Peyer's patch (tissue), 4 donors: ENCODE data around the gene ZNF33B. TPM values are rescaled to one million over a fixed set of nuclear protein-coding genes. Genes with fewer than 3 reads are reported as not detected.

Experiments used
- DNase-seq, 3 donors: peaks; one replicate each; pipeline ENCODE4 v3.0.0-alpha.2; 2017 to 2019
- H3K27ac ChIP-seq, 4 donors: fragments of 200-600 bp; sonication (generic); one replicate each; pipeline ENCODE4 v1.5.1; 2016 to 2019
- H3K27me3 ChIP-seq, 2 donors: fragments of 200-600 bp; sonication (generic); one replicate each; pipeline ENCODE4 v1.5.1; 2019
- H3K36me3 ChIP-seq, 3 donors: fragments of 200-600 bp; sonication (generic); one replicate each; pipeline ENCODE4 v1.5.1; 2016 to 2019
- H3K4me1 ChIP-seq, 4 donors: fragments of 200-600 bp; sonication (generic); one replicate each; pipeline ENCODE4 v1.5.1; 2016 to 2019
- H3K4me3 ChIP-seq, 4 donors: fragments of 200-600 bp; sonication (generic); 1 replicate in 3 of 4; 2 replicates in 1 of 4; pipeline ENCODE4 v1.5.1; 2016 to 2019; ENCODE audit warnings: mild to moderate bottlenecking in 1 of 4
- H3K9me3 ChIP-seq, 4 donors: fragments of 200-600 bp; sonication (generic); one replicate each; pipeline ENCODE4 v1.5.1; 2016 to 2019; ENCODE audit warnings: mild to moderate bottlenecking in 1 of 4
- POLR2A ChIP-seq, 2 donors: fragments of 450-650 bp; IDR thresholded peaks; one replicate each; pipeline ENCODE4 v1.5.1; 2017; ENCODE audit warnings: antibody characterized with exemption in 2 of 2, mild to moderate bottlenecking in 2 of 2, moderate library complexity in 2 of 2
- total RNA-seq, 4 donors: library from RNA; depleted of rRNA; stranded (reverse); fragments of >200 nt; gene quantifications; one replicate each; pipeline ENCODE4 v1.1.0, GENCODE V29; 2016
- TF ChIP-seq, protein P1 (sequence below), 6 experiments: fragments of 450-650 bp in 4 of 6; fragments of 200-600 bp in 2 of 6; sonication (generic) in 1 of 6; IDR thresholded peaks; one replicate each; pipeline ENCODE4 v1.5.1; 2017 to 2019; ENCODE audit warnings: antibody characterized with exemption in 6 of 6, mild to moderate bottlenecking in 3 of 6, moderate library complexity in 1 of 6

Gene ZNF33B
- total RNA-seq, 4 donors from 2014 or later: 7.4 to 140 (median 19.0) TPM

DNA sequence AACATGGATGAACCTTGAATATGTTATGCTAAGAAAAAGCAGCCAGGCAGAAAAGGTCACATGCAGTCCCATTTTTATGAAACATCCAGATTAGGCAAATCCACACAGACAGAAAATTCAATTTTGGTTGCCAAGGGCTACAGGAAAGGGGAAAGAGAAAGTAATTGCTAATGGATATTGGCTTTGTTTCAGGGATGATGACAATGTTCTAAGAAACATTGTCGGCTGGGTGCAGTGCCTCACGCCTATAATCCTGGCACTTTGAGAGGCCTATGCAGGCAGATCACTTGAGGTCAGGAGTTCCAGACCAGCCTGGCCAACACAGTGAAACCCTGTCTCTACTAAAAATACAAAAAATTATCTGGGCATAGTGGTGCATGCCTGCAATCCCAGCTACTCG, 23.0 kb downstream of the ZNF33B start:
- TF ChIP-seq, protein P1, sequence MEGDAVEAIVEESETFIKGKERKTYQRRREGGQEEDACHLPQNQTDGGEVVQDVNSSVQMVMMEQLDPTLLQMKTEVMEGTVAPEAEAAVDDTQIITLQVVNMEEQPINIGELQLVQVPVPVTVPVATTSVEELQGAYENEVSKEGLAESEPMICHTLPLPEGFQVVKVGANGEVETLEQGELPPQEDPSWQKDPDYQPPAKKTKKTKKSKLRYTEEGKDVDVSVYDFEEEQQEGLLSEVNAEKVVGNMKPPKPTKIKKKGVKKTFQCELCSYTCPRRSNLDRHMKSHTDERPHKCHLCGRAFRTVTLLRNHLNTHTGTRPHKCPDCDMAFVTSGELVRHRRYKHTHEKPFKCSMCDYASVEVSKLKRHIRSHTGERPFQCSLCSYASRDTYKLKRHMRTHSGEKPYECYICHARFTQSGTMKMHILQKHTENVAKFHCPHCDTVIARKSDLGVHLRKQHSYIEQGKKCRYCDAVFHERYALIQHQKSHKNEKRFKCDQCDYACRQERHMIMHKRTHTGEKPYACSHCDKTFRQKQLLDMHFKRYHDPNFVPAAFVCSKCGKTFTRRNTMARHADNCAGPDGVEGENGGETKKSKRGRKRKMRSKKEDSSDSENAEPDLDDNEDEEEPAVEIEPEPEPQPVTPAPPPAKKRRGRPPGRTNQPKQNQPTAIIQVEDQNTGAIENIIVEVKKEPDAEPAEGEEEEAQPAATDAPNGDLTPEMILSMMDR (IDR thresholded peaks at IDR 0.05): no peak
- TF ChIP-seq POLR2A (IDR thresholded peaks at IDR 0.05): no peak
- Histone ChIP-seq H3K9me3 (no peaks in the 10 kb centered on the region), H3K4me3 (no peak overlapping the region), H3K36me3 (peaks cover 0 to 30% (median 0%) of the 10 kb centered on the region in 3 donors), H3K27ac (no peak overlapping the region), H3K4me1 (no peaks in the 10 kb centered on the region), H3K27me3 (no peaks in the 10 kb centered on the region)
- DNase-seq: no peak

DNA sequence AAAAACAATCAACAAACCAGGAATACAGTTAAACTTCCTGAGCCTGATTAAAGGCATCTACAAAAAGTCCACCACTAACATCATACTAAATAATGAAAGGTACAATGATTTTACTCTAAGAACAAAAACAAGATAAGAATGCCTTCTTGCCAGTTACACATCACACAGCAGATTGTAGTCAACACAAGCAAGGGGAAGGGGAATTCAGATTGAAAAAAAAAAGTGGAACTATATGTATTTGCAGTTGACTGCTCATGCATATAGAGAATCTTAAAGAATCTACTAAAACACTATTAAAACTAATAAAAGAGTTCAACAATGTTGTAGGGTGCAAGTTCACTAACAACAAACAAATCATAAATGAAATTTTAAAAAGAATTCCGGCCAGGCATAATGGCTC, 28.5 kb downstream of the ZNF33B start:
- Histone ChIP-seq H3K36me3 (peaks cover 0 to 44% (median 0%) of the 10 kb centered on the region in 3 donors), H3K27me3 (no peaks in the 10 kb centered on the region), H3K4me3 (no peak overlapping the region), H3K4me1 (no peaks in the 10 kb centered on the region), H3K27ac (no peak overlapping the region), H3K9me3 (no peaks in the 10 kb centered on the region)
- no peak for TF ChIP-seq POLR2A (IDR thresholded peaks at IDR 0.05)
- TF ChIP-seq, protein P1 (IDR thresholded peaks at IDR 0.05): no peak
- DNase-seq: no peak

DNA sequence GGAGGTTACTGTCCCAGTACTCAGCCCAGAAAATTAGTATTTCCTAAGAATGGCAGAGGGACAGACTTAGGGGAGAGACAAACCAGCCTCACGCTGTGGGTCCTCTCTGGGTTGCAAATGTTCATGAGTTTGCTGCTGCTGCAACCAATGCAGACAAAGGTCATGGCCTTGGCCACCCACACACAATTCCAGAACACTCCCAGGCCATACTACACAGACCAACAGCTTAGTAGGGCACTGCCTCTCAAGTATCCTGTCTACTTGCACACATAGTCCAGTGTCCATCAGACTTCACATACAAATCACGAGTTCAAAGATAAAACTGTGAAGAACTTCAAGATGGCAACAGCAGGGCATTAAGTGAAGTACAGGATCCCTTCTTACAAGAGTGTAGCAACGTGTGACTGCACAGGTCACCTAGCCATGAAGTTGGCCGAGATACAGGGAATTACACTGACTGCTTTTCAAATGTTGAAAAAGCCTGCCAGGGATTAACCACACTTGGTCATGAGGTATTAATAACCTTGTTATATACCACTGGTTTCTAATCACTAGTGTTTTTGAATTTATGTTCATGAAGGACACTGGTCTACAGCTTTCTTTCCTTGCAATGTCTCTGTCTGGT, 40.0 kb downstream of the ZNF33B start:
- Histone ChIP-seq H3K36me3 (peaks cover 0 to 51% (median 4%) of the 10 kb centered on the region in 3 donors), H3K4me3 (no peak overlapping the region), H3K27ac (no peak overlapping the region), H3K4me1 (no peaks in the 10 kb centered on the region), H3K27me3 (no peaks in the 10 kb centered on the region), H3K9me3 (peaks cover 0 to 19% (median 5%) of the 10 kb centered on the region in 4 donors)
- no peak for TF ChIP-seq POLR2A (IDR thresholded peaks at IDR 0.05)
- TF ChIP-seq, protein P1 (IDR thresholded peaks at IDR 0.05): no peak
- DNase-seq: no peak

DNA sequence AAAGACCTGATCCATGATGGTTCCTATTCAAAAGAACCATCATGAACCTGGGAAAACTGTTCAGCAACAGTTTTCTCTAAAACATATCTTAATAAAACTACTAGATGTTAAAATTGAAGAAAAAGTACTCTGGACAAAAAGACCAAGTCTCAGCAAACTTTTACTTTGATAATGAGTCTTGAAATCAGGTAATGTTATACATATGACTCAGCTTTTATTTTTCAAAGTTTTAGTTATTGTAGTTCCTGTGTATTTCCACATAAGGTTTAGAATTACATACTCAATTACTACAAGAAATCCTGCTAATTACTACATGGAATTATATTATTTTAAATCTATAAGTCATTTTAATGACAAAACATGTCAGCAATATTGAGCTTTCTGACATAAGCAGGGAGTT, 42.2 kb downstream of the ZNF33B start:
- Histone ChIP-seq H3K27me3 (no peaks in the 10 kb centered on the region), H3K4me3 (no peak overlapping the region), H3K36me3 (peaks cover 0 to 58% (median 4%) of the 10 kb centered on the region in 3 donors), H3K4me1 (no peaks in the 10 kb centered on the region), H3K9me3 (peaks cover 0 to 33% (median 13%) of the 10 kb centered on the region in 4 donors), H3K27ac (no peak overlapping the region)
- TF ChIP-seq, protein P1 (IDR thresholded peaks at IDR 0.05): no peak
- no peak for TF ChIP-seq POLR2A (IDR thresholded peaks at IDR 0.05)
- DNase-seq: no peak

DNA sequence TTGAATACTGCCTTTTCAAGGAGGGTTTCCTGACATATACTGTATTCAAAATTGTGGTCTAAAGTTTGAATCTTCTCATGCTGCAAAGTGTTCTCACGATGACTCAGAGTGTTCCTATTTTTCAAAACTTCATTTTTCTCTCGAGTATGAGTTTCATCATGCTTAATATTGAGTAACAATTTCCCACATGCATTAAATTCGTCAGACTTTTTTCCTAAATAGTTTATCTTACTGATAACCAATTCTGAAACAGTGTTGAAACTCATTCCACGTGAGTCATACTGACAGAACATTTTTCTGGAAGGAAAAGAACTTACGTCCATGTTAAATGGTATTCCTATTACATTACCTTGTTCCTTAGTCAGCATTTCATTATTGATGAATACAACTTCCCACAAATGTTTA, 44.1 kb downstream of the ZNF33B start:
- Histone ChIP-seq H3K27ac (no peak overlapping the region), H3K27me3 (no peaks in the 10 kb centered on the region), H3K4me1 (no peaks in the 10 kb centered on the region), H3K4me3 (no peak overlapping the region), H3K36me3 (peaks cover 0 to 75% (median 4%) of the 10 kb centered on the region in 3 donors), H3K9me3 (peaks cover 0 to 37% (median 13%) of the 10 kb centered on the region in 4 donors)
- TF ChIP-seq, protein P1 (IDR thresholded peaks at IDR 0.05): no peak
- no peak for TF ChIP-seq POLR2A (IDR thresholded peaks at IDR 0.05)
- no peak for DNase-seq
